Right hindlimb (tissue), 1 donor: Measurements from ENCODE around the gene ITGB2.

Source experiments
- DNase-seq: peaks from one replicate; pipeline ENCODE4 v3.0.0-alpha.2; 2018

Gene ITGB2

GRCh38 chr21:44955141-44955797 lies 34.6 kb upstream of the ITGB2 start:
- DNase-seq = peak; percentile 65

GRCh38 chr21:44954281-44954771 lies 33.6 kb upstream of the ITGB2 start:
- DNase-seq = no peak

- DNase-seq = no peak
Observed at GRCh38 chr21:44953628-44954021, 32.9 kb upstream of the ITGB2 start.

DNA sequence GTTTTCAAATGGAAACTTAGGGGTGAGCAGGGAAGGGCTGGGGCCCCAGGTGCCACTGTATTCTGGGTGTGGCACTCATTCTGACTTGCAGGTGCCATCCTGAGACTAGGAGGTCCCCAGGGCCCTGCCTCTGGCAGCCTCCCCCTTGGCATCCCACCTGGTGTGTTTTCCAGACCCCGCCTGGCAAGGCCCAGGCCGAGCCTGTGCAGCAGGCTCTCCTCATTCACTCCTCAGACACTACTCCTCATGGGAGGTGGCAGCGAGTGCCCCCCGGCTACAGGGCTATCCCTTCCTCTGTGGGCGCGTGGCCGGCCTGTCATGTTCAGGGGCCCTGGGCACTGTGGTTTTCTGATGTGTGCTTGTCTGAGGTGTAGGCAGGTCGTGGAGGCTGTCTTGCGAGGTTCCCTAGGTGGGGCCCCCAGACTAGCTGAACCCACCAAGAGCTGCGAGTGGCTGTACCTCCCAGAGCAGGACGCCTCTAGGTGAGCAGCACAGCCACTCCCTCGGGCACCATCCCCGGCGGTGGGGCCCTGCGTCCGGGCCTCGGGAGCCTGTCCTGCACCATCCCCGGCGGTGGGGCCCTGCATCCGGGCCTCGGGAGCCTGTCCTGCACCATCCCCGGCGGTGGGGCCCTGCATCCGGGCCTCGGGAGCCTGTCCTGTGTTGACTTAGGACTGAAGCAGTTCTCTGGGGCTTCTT lies 32.4 kb upstream of the ITGB2 start:
- DNase-seq = no peak

DNA sequence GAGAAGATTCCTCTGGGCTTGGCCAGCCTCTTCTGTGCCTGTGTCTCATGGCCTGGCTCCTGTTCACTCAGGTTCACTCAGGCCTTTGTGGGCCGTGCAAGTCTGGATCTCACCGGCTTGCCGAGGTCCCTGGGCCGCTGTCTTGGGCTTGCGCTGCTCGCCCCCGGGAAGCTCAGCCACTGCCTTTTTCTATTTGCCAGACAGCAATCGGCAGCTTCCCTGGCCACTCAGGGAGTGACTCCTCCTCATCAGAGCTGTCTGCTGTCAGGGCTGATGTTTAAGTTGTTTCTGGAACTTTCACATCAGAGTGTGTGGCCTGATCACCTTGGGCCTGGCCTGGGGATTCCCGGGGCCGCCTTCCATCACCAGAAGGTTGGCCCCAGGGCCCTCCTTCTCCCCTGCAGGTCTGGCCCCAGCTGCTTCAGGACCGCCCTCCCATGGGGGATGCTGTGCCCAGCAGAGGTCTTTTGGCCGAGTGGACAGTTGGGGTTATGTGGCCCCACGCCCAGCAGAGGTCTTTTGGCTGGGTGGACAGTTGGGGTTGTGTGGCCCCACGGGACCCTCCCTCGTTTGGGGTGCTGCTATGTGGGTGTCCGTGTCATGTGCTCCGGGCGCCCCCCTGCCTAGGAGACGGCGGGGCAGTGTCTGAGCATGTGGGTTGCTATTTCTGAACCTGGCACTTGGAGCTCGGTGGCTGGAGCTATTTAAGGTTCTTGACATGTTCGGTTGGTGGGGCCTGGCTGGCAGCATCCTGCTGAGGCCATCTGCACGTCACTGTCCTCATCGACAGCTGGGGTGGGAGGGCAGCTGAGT lies 31.6 kb upstream of the ITGB2 start:
- DNase-seq = no peak

- no peak for DNase-seq
Observed at GRCh38 chr21:44951186-44951915, 30.7 kb upstream of the ITGB2 start.

DNA sequence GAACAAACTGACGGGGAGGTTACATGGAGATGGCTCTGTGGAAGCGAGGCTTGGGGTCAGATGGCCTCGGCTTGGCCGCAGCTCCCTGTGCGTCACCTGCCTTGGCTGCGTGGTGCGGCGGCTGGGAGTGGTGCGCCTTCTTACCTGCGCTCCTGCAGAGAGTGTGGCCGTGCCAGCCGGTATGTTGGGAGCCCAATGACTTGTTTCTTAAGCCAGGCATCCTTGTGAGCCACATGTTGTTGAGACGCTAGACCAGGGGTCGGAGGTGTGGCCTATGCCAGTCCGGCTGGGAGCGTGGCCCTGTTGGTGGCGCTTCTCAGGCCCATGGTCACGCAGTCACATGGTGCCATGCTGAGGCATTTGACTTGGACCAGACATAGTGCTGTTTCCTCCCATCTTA lies 29.7 kb upstream of the ITGB2 start:
- no peak for DNase-seq

- peak; percentile 87 for DNase-seq
Observed at GRCh38 chr21:44949779-44950198, 29.1 kb upstream of the ITGB2 start.

GRCh38 chr21:44949161-44949778 lies 28.6 kb upstream of the ITGB2 start:
- DNase-seq = no peak

DNA sequence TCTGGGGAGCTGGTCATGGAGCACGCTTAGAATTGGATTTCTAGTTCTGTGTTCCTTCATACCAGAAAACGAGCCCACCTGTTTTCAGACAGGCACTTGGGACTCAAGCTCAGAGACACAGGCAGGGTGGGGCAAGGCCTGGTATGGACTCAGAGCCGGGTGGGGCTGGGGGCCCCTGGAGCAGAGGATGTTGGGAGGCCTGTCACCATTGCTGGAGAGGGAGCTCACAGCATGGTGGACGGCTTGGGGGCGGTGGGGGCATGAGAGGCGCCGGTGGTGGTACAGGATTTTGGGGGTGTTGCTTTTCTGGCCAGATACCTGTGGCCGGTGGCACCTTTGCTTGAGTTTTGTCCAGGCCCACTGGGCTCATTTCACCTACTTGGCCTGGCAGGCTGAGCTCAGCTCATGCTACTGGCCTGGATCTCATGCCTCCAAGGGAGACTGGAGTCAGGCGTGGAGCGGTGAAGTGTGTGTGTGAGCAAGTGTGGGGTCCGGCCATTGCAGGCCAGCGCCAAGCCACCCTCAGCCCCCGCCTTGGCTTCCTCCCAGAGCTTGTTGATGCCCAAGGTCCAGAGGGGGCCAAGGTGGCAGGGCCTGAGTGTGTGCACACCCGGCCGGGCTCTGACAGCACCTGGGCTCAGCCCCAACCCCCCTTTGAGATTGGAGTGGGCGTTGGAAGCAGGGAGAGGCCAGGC lies 27.9 kb upstream of the ITGB2 start:
- no peak for DNase-seq

GRCh38 chr21:44947930-44948331 lies 27.2 kb upstream of the ITGB2 start:
- peak; percentile 20 for DNase-seq

- peak; percentile 18 for DNase-seq
Observed at GRCh38 chr21:44947111-44947929, 26.6 kb upstream of the ITGB2 start.

DNA sequence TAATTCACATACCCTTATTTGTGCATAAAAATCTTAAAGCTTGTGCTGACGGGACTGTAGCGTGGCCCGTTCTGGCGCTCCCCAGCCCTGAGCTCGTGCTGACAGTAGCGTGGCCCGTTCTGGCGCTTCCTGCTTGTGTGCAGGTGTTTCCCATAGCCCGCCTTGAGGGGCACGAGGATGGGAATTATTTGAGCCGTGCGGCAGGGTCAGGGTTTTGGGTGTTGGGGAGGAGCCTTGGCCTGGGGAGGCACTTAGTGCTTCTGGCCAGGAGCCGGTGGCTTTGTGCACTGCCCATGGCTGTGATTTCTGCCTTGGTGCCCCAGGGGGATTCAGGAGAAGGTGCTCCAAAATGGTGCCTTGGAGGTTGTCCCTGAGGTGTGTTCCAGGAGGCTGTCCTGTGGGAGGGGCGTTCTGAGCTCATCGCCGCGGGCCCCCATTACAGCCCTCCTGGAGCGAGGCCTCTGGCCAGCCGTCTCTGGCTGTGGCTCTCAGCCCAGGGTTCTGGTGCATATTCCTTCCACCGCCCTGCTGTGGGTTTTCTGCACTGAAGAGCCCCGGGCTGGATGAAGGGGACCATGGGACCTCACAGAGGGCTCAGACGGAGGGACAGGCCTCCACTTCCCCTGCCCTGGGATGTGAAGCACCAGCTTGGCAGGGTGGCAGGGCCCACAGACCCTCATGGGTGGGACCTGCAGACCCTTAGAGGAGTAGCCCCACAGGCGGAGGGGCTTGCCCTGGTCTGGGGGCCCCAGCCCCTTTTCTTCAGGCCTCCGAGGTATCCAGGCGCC lies 25.7 kb upstream of the ITGB2 start:
- DNase-seq = peak; percentile 10

DNA sequence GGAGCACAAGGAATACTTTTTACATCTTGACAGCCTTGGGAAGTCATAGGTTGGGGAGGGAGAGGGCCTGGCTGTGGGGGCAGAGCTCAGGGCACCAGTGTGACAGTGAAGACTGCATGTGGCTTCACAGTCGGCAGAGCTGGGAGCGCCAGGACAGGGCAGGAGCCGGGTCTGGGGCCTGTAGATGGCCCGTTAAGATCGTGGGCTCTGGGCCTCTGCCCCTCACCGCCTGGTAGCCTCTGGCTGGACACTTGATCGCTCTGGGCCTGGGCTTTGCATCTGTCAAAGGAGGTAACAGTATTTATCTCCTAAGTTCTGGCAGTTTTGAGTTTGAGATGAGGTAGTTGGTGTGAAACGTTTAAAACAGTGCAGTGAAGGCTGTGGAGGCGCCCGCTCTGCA lies 23.9 kb upstream of the ITGB2 start:
- DNase-seq = no peak

DNA sequence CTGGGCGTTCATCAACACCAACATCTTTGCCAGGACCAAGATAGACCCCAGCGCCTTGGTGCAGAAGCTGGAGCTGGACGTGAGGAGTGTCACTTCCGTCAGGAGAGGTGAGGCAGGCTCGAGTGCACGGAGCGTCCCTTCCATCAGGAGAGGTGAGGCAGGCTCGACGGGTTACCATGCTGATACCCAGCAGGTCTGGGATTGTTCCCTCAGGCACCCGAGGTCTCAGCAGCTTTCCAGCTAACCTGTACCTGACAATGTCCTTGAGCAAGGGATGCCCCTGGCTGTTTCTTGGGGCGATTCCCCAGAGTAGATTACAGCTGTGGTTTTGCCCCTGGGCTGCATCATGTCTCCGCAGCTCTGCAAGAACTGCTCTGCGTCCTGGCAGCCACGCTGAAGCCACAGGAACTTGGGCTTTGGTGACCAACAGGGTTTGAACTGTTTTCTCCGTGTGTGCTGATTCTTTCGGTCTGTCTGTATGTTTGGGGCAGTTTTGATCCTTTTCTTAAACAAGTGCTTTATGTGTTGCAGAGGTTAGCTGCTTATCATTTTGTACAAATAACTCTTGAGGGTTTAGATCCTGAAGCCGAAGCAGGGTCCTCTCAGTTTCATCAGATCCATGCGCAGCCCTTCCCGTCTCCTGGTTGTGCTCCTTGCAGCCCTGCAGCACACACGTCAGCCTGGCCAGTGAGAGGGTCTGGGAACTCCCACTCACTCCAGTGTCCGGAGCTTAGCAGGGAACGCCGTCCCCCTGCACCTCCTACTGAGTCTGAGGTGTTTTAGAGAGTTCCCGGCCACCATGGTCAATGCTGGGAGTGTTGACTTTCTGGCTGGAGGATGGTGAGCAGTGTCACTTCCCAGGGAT lies 23.2 kb upstream of the ITGB2 start:
- DNase-seq = no peak

DNA sequence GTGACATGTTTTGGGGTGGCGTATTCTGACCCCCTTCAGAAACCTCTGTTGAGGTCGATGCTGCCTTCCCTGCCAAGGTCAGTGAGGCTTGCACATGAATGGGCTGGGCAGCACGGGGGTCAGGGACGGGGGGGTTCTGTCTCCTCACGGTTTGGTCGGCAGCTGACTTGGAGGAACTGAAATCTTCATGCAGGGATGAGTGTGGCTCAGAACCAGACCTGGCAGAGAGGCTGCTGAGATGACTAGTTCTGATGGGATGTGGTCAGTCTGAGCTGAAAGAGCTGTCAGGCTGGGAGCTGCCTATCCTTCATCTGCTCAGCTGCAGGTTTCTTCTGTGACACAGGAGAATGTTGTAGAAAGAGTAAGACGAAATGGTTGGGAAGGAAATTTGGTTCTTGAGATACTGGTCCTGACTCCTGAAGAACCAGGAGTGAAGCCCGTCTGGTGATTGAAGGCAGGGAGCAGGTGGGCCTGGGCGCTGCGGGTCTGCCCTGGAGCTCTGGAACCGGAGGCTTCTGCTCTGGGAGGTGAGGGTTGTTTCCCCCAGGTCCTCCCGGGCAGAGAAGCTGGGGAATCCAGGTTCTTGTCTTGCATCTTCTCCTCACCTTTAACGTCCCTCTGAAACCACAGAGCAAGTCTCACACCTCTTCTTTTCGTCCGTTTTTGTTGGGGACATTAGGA lies 22.4 kb upstream of the ITGB2 start:
- peak; percentile 14 for DNase-seq

GRCh38 chr21:44942566-44942965 lies 21.9 kb upstream of the ITGB2 start:
- DNase-seq = peak; percentile 7

GRCh38 chr21:44941567-44941966 lies 20.9 kb upstream of the ITGB2 start:
- peak; percentile 19 for DNase-seq
